Keratinocyte (primary cell): Measurements from ENCODE around the gene RRAD.

Experiments used
- EZH2 ChIP-seq: IDR thresholded peaks from one replicate; pipeline ENCODE4 v1.6.1; 2012; ENCODE audit warnings: inconsistent platforms, mild to moderate bottlenecking, low read length, moderate library complexity
- TF ChIP-seq, protein P1 (sequence below), 3 experiments: IDR thresholded peaks in 1 of 3; conservative IDR thresholded peaks in 1 of 3; optimal IDR thresholded peaks in 1 of 3; 2 replicates in 2 of 3; 3 replicates in 1 of 3; pipeline versions ENCODE3 to v1.5.1; 2011; ENCODE audit warnings: low read length in 3 of 3, mild to moderate bottlenecking in 3 of 3, moderate library complexity in 2 of 3, control low read depth in 1 of 3, inconsistent platforms in 1 of 3; ENCODE audit not compliant: insufficient read depth in 2 of 3; ENCODE audit errors: extremely low read depth in 1 of 3

- TF ChIP-seq, protein P1, sequence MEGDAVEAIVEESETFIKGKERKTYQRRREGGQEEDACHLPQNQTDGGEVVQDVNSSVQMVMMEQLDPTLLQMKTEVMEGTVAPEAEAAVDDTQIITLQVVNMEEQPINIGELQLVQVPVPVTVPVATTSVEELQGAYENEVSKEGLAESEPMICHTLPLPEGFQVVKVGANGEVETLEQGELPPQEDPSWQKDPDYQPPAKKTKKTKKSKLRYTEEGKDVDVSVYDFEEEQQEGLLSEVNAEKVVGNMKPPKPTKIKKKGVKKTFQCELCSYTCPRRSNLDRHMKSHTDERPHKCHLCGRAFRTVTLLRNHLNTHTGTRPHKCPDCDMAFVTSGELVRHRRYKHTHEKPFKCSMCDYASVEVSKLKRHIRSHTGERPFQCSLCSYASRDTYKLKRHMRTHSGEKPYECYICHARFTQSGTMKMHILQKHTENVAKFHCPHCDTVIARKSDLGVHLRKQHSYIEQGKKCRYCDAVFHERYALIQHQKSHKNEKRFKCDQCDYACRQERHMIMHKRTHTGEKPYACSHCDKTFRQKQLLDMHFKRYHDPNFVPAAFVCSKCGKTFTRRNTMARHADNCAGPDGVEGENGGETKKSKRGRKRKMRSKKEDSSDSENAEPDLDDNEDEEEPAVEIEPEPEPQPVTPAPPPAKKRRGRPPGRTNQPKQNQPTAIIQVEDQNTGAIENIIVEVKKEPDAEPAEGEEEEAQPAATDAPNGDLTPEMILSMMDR (optimal IDR thresholded peaks at IDR 0.05 in 1 of 3, IDR thresholded peaks at IDR 0.05 in 1 of 3, conservative IDR thresholded peaks at IDR 0.05 in 1 of 3; ENCODE audit: extremely low read depth in 1 of 3, insufficient read depth in 2 of 3, low read length in 3 of 3), result no peak
- no peak for TF ChIP-seq EZH2
Observed at GRCh38 chr16:66873685-66874055, 51.7 kb downstream of the RRAD start.
